ENCODE results near the gene GMNN.
"Not testable (repeated sequence)": the region's sequence is repeated elsewhere in the genome, so short reads cannot be mapped to it uniquely, and the experiment has no call there.

The GMNN gene

GRCh38 chr6:24753545-24753944 is 21.2 kb upstream of the GMNN start:
- no peaks in the 10 kb centered on the region for H3K4me1 Mint-ChIP-seq (ENCODE audit: low read depth)
- H3K4me3 Mint-ChIP-seq: no peak overlapping the region
- no peak overlapping the region for H3K27ac Mint-ChIP-seq
- peaks cover 3% of the 10 kb centered on the region for H3K36me3 Mint-ChIP-seq
- peaks cover 8% of the 10 kb centered on the region for H3K9me3 Mint-ChIP-seq (ENCODE audit: low read depth)
- no peaks in the 10 kb centered on the region for H3K27me3 Mint-ChIP-seq

GRCh38 chr6:24754378-24754777 is 20.4 kb upstream of the GMNN start:
- H3K36me3 Mint-ChIP-seq; H3K4me3 Mint-ChIP-seq; H3K4me1 Mint-ChIP-seq (ENCODE audit: low read depth); H3K27ac Mint-ChIP-seq; H3K27me3 Mint-ChIP-seq; H3K9me3 Mint-ChIP-seq (ENCODE audit: low read depth): not testable (repeated sequence)

GRCh38 chr6:24755279-24755678 is 19.5 kb upstream of the GMNN start:
- Mint-ChIP-seq H3K4me3 (no peak overlapping the region), H3K4me1 (ENCODE audit: low read depth) (no peaks in the 10 kb centered on the region), H3K27ac (no peak overlapping the region), H3K27me3 (no peaks in the 10 kb centered on the region), H3K36me3 (peaks cover 3% of the 10 kb centered on the region), H3K9me3 (ENCODE audit: low read depth) (peaks cover 8% of the 10 kb centered on the region)

GRCh38 chr6:24757611-24758010 is 17.1 kb upstream of the GMNN start:
- H3K9me3 Mint-ChIP-seq (ENCODE audit: low read depth): peaks cover 8% of the 10 kb centered on the region
- H3K36me3 Mint-ChIP-seq: peaks cover 3% of the 10 kb centered on the region
- no peaks in the 10 kb centered on the region for H3K4me1 Mint-ChIP-seq (ENCODE audit: low read depth)
- no peak overlapping the region for H3K27ac Mint-ChIP-seq
- no peak overlapping the region for H3K4me3 Mint-ChIP-seq
- no peaks in the 10 kb centered on the region for H3K27me3 Mint-ChIP-seq

- no peaks in the 10 kb centered on the region for H3K9me3 Mint-ChIP-seq (ENCODE audit: low read depth)
- no peak overlapping the region for H3K27ac Mint-ChIP-seq
- no peak overlapping the region for H3K4me3 Mint-ChIP-seq
- no peaks in the 10 kb centered on the region for H3K27me3 Mint-ChIP-seq
- no peaks in the 10 kb centered on the region for H3K4me1 Mint-ChIP-seq (ENCODE audit: low read depth)
- no peaks in the 10 kb centered on the region for H3K36me3 Mint-ChIP-seq
Measured at GRCh38 chr6:24759718-24760117, 15.0 kb upstream of the GMNN start.

- Mint-ChIP-seq H3K4me3 (no peak overlapping the region), H3K27me3 (no peaks in the 10 kb centered on the region), H3K27ac (no peak overlapping the region)
Measured at GRCh38 chr6:24760210-24760609, 14.5 kb upstream of the GMNN start.

GRCh38 chr6:24761193-24761835 is 13.4 kb upstream of the GMNN start:
- no peak overlapping the region for H3K27ac Mint-ChIP-seq
- H3K9me3 Mint-ChIP-seq (ENCODE audit: low read depth): no peaks in the 10 kb centered on the region
- H3K4me1 Mint-ChIP-seq (ENCODE audit: low read depth): peaks cover 3% of the 10 kb centered on the region
- H3K36me3 Mint-ChIP-seq: no peaks in the 10 kb centered on the region
- no peak overlapping the region for H3K4me3 Mint-ChIP-seq
- H3K27me3 Mint-ChIP-seq: no peaks in the 10 kb centered on the region

More at GRCh38 chr6:24760210-24760609, 14.5 kb upstream of the GMNN start:
- H3K36me3 Mint-ChIP-seq: no peaks in the 10 kb centered on the region
- H3K9me3 Mint-ChIP-seq (ENCODE audit: low read depth): no peaks in the 10 kb centered on the region
- H3K4me1 Mint-ChIP-seq (ENCODE audit: low read depth): peaks cover 2% of the 10 kb centered on the region

GRCh38 chr6:24761851-24762250 is 12.9 kb upstream of the GMNN start:
- no peaks in the 10 kb centered on the region for H3K27me3 Mint-ChIP-seq
- H3K27ac Mint-ChIP-seq: no peak overlapping the region

GRCh38 chr6:24763578-24763977 is 11.2 kb upstream of the GMNN start:
- H3K9me3 Mint-ChIP-seq (ENCODE audit: low read depth): no peaks in the 10 kb centered on the region
- H3K4me3 Mint-ChIP-seq: no peak overlapping the region
- H3K36me3 Mint-ChIP-seq: no peaks in the 10 kb centered on the region
- H3K4me1 Mint-ChIP-seq (ENCODE audit: low read depth): peaks cover 3% of the 10 kb centered on the region
- H3K27ac Mint-ChIP-seq: no peak overlapping the region
- no peaks in the 10 kb centered on the region for H3K27me3 Mint-ChIP-seq

More at GRCh38 chr6:24761851-24762250, 12.9 kb upstream of the GMNN start:
- Mint-ChIP-seq H3K9me3 (ENCODE audit: low read depth) (no peaks in the 10 kb centered on the region), H3K4me3 (no peak overlapping the region), H3K4me1 (ENCODE audit: low read depth) (peaks cover 3% of the 10 kb centered on the region), H3K36me3 (no peaks in the 10 kb centered on the region)

- not testable (repeated sequence) for H3K9me3 Mint-ChIP-seq (ENCODE audit: low read depth); H3K4me1 Mint-ChIP-seq (ENCODE audit: low read depth); H3K27me3 Mint-ChIP-seq; H3K4me3 Mint-ChIP-seq; H3K27ac Mint-ChIP-seq; H3K36me3 Mint-ChIP-seq
Measured at GRCh38 chr6:24764833-24765828, 9.6 kb upstream of the GMNN start.

- not testable (repeated sequence) for H3K4me1 Mint-ChIP-seq (ENCODE audit: low read depth); H3K4me3 Mint-ChIP-seq
Measured at GRCh38 chr6:24765968-24766367, 8.8 kb upstream of the GMNN start.

GRCh38 chr6:24766680-24767462 is 7.9 kb upstream of the GMNN start:
- Mint-ChIP-seq H3K36me3 (no peaks in the 10 kb centered on the region), H3K4me3 (no peak overlapping the region), H3K9me3 (ENCODE audit: low read depth) (no peaks in the 10 kb centered on the region), H3K4me1 (ENCODE audit: low read depth) (peaks cover 3% of the 10 kb centered on the region), H3K27ac (no peak overlapping the region), H3K27me3 (no peaks in the 10 kb centered on the region)

More at GRCh38 chr6:24765968-24766367, 8.8 kb upstream of the GMNN start:
- not testable (repeated sequence) for H3K27me3 Mint-ChIP-seq; H3K36me3 Mint-ChIP-seq; H3K9me3 Mint-ChIP-seq (ENCODE audit: low read depth); H3K27ac Mint-ChIP-seq

GRCh38 chr6:24768361-24768760 is 6.4 kb upstream of the GMNN start:
- Mint-ChIP-seq H3K9me3 (ENCODE audit: low read depth) (no peaks in the 10 kb centered on the region), H3K27me3 (no peaks in the 10 kb centered on the region), H3K4me1 (ENCODE audit: low read depth) (peaks cover 3% of the 10 kb centered on the region), H3K4me3 (no peak overlapping the region), H3K36me3 (no peaks in the 10 kb centered on the region), H3K27ac (no peak overlapping the region)

- Mint-ChIP-seq H3K9me3 (ENCODE audit: low read depth) (no peaks in the 10 kb centered on the region), H3K27me3 (no peaks in the 10 kb centered on the region), H3K36me3 (peaks cover 12% of the 10 kb centered on the region), H3K4me1 (ENCODE audit: low read depth) (peaks cover 26% of the 10 kb centered on the region), H3K4me3 (peak overlapping the region; percentile 99), H3K27ac (peak overlapping the region; percentile 99)
Measured at GRCh38 chr6:24775520-24776058, 852 bp downstream of the GMNN start.

All from activated naive CD8-positive, alpha-beta T cell (primary cell).